Amygdala (tissue), 56 donors: Measurements from ENCODE around the gene ACTRT1.

Source experiments
- DNase-seq, 56 donors: peaks; one replicate each; lab custom pipeline; 2025; lab: John Stamatoyannopoulos, UW

Gene ACTRT1

DNA sequence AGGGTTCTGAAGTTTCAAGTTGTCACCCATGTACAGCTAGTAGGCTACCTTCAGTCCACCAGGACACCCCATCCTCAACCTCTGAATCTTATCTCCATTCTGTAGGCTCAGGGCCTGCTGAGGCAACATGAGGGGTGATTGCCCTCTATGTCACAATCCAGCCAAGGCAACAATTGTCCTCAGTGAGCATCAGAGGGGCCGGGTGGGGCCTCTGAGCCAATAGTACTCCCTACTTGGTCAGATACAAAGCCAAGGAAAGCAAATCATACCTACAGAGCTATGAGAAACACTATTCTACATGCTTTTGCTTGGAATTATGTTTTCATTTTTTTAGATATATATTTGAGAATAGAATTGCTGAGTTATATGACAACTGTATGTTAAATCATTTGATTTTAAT lies at the start of gene ACTRT1:
TSS of gene ACTRT1 (minus strand) at position 101 of the 400 bp plus-strand sequence. CDS start 197 bp downstream, outside the sequence.
- DNase-seq: no peak

DNA sequence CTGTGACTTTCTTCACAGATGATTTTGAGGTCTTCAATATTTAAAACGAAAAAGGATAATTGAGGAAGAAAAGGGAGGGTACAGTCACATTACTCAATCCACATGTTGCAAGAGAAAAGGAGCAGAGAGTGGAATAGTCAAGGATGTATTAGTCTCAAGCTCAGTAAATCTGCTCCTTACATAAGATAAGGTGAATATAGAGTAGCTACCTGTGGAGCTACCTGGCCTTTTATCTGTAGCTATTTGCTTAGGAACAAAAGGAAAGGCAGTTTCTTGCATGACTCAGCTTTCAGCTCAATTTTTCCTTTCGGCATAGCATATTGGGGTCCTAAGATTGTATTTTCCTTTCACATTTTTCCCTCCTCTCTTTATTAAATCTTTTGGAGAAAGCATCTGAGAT lies 26.3 kb upstream of the ACTRT1 start:
- no peak for DNase-seq

DNA sequence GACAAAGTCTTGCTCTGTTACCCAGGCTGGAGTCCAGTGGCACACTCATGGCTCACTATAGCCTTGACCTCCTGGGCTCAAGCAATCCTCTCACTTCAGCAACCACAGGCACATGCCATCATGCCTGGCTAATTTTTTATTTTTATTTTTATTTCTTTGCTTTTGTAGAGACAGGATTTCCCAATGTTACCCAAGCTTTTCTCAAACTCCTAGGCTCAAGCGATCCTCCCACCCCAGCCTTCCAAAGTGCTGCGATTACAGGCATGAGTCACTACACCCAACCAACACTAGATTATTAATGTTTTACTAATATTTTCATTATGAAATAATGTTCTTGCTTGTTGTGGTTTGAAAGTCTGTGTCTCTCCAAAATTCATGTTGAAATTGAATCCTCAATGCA lies 5.2 kb upstream of the ACTRT1 start:
- no peak for DNase-seq

DNA sequence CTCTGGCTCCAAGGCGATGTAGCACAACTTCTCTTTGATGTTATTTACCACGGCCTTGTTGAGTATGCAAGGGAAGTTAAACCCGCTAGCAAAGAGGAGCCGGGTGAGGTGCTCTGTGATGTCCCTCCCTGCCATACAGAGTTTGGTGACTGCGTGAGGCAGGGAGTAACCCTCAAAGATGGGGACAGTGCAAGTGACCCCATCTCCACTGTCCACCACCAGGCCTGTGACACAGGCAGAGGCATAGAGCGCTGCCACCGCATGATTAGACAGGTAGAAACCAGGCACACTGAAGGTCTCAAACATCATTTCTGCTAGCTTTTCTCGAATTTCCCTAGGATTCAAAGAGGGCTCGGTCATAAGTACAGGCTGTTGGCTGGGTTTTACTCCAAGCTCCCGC lies 677 bp downstream of the ACTRT1 start:
- no peak for DNase-seq

DNA sequence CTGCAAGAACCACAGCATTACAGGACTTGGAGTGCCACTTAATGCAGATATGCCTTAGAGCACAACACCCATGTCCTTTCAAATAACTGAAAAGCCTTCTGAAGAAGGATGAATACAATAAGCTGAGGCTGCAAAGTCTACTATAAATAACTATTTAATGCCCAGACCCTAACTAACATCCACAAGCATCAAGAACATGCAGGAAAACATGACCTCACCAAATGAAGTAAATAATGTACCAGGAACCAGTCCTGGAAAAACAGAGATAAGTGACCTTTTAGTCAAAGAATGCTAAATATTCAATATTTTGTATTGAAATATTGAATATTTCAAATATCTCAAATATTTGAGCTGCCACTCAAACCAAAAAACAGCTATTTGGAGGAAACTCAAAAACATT lies 16.9 kb downstream of the ACTRT1 start:
- no peak for DNase-seq

DNA sequence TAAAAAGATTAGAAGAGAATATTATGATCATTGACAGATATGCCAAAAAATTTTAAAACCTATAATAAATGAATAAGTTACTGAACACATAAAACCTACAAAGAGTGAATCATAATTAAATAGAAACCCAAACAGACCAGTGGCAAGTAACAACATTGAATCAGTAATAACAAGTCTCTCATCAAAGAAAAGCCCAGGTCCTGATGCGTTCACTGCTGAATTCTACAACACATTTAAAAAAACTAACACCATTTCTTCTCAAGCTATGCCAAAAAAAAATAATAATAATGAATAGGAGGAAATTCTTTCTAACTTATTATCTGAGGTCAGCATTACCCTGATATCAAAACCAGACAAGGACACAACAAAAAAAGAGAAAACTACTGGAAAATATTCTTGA lies 30.6 kb downstream of the ACTRT1 start:
- no peak for DNase-seq

DNA sequence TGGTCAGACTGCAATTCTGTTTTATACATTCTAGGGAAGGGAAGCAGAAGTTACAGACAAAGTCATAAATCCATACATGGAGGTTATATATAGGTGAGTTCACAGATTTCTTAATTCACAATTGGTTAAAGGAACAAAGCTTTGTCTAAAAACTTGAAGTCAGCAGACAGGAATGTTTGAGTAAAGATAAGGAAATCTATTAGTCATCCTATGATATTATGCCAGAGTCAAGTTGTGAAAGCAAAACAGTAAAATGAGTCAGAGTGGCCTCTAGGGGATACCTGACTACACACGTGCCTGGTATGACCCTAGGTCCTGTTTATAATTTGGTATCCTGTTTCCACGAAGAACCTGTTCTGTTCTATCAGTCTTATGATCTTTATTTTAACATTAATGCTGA lies 31.5 kb downstream of the ACTRT1 start:
- no peak for DNase-seq

DNA sequence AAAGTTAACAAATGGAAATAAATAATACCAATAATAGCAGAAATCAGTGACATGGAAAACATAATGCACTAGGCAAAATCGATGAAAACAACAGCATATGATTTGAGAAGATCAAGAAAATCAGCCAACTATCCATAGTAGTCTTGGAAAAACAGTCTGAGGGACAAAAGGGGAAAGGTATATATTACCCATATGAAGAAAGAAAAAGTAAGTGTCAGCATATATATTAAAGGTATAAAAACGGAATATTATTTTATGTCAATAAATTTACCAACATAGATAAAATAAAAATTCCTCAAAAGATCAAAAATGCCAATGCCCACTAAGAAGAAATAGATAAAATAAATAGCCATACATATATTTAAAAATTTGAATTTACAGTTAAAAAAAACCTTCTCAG lies 33.0 kb downstream of the ACTRT1 start:
- no peak for DNase-seq

DNA sequence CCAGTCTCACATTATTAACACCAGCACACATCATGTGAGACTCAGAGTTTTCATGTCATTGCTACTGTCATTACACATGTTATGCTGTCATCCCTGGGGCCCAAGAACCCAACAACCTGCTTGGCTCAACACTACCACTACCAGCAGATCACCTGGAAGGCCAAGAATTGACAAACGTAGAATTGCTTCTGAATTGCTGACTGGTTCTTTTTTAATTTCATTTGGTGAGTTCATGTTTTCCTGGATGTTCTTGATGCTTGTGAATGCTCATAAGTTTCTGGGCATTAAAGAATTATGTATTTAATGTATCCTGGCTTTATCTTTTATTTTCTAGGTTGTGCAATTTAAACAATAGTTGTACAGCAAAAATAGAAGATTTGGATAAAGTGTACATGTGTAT lies 40.2 kb downstream of the ACTRT1 start:
- DNase-seq: no peak

DNA sequence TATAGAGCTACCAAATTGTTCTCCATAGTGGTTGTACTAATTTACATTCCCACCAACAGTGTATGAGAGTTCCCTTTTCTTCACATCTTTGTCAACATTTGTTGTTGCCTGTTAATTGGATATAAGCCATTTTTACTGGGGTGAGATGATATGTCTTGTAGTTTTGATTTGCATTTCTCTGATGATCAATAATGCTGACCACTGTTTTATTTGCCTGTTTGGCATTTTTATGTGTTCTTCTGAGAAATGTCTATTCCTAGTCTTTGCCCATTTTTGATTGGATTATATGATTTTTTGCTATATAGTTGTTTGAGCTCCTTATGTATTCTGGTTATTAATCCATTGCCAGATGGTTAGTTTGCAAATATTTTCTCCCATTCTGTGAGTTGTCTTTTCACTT lies 44.3 kb downstream of the ACTRT1 start:
- DNase-seq: no peak
